MM.1S (cell line): ENCODE data around the gene CNGB1.

Experiments
- DNase-seq: peaks from one replicate; pipeline ENCODE4 v3.0.0-alpha.2; 2015
- H2AFZ ChIP-seq: fragments of 300-600 bp; sonication (generic); 2 replicates; pipeline ENCODE4 v1.6.0; 2016; ENCODE audit warnings: antibody characterized with exemption, low read length
- H3F3A ChIP-seq: fragments of 300-600 bp; sonication (generic); 2 replicates; pipeline ENCODE4 v1.6.1; 2016; ENCODE audit warnings: mild to moderate bottlenecking, antibody characterized with exemption, low read length, moderate library complexity, mixed read lengths; ENCODE audit not compliant: insufficient read depth
- H3K27ac ChIP-seq: fragments of 300-600 bp; sonication (generic); 2 replicates; pipeline ENCODE4 v1.5.1; 2016; ENCODE audit warnings: mild to moderate bottlenecking, low read length
- H3K27me3 ChIP-seq: fragments of 300-600 bp; sonication (generic); replicated peaks from 2 replicates; pipeline ENCODE4 v1.6.0; 2016; ENCODE audit warnings: low read length; ENCODE audit not compliant: insufficient read depth
- H3K36me3 ChIP-seq: fragments of 300-600 bp; sonication (generic); replicated peaks from 2 replicates; pipeline ENCODE4 v1.6.1; 2016; ENCODE audit warnings: mild to moderate bottlenecking, low read length, mixed read lengths; ENCODE audit not compliant: insufficient read depth
- H3K4me1 ChIP-seq: fragments of 300-600 bp; sonication (generic); 2 replicates; pipeline ENCODE4 v1.6.1; 2016; ENCODE audit warnings: low read length, mixed read lengths
- H3K4me2 ChIP-seq: fragments of 300-600 bp; sonication (generic); 2 replicates; pipeline ENCODE4 v1.6.0; 2016; ENCODE audit warnings: low read depth, low read length
- H3K4me3 ChIP-seq: fragments of 300-600 bp; sonication (generic); 2 replicates; pipeline ENCODE4 v1.5.1; 2016; ENCODE audit warnings: low read length, mixed read lengths
- H3K79me2 ChIP-seq: fragments of 300-600 bp; sonication (generic); 2 replicates; pipeline ENCODE4 v1.6.1; 2016; ENCODE audit warnings: mixed run types, low read length, mixed read lengths
- H3K9ac ChIP-seq: fragments of 300-600 bp; sonication (generic); 2 replicates; pipeline ENCODE4 v1.6.1; 2016; ENCODE audit warnings: low read length, mixed read lengths
- H3K9me2 ChIP-seq: fragments of 300-600 bp; sonication (generic); replicated peaks from 2 replicates; pipeline ENCODE4 v1.6.1; 2016; ENCODE audit warnings: mild to moderate bottlenecking, low read length, mixed read lengths; ENCODE audit not compliant: insufficient read depth
- H3K9me3 ChIP-seq: fragments of 300-600 bp; sonication (generic); replicated peaks from 2 replicates; pipeline ENCODE4 v1.6.1; 2016; ENCODE audit warnings: mild to moderate bottlenecking, low read length, mixed read lengths; ENCODE audit not compliant: insufficient read depth
- H4K20me1 ChIP-seq: fragments of 300-600 bp; sonication (generic); 2 replicates; pipeline ENCODE4 v1.6.1; 2016; ENCODE audit warnings: mild to moderate bottlenecking, low read length, moderate library complexity, mixed read lengths; ENCODE audit not compliant: insufficient read depth
- EZH2 ChIP-seq: fragments of 300-600 bp; sonication (generic); optimal IDR thresholded peaks from 2 replicates; pipeline ENCODE3; 2017; ENCODE audit warnings: low read depth, mild to moderate bottlenecking, antibody characterized with exemption, low read length, mixed read lengths
- EZH2phosphoT487 ChIP-seq: fragments of 300-600 bp; sonication (generic); IDR thresholded peaks from 2 replicates; pipeline ENCODE4 v1.6.1; 2018; ENCODE audit warnings: antibody characterized with exemption, low read length
- TF ChIP-seq, protein P1 (sequence below): fragments of 300-600 bp; sonication (generic); IDR thresholded peaks from 2 replicates; pipeline ENCODE4 v1.5.1; 2016; ENCODE audit warnings: antibody characterized with exemption, low read length, mixed read lengths

The CNGB1 gene

DNA sequence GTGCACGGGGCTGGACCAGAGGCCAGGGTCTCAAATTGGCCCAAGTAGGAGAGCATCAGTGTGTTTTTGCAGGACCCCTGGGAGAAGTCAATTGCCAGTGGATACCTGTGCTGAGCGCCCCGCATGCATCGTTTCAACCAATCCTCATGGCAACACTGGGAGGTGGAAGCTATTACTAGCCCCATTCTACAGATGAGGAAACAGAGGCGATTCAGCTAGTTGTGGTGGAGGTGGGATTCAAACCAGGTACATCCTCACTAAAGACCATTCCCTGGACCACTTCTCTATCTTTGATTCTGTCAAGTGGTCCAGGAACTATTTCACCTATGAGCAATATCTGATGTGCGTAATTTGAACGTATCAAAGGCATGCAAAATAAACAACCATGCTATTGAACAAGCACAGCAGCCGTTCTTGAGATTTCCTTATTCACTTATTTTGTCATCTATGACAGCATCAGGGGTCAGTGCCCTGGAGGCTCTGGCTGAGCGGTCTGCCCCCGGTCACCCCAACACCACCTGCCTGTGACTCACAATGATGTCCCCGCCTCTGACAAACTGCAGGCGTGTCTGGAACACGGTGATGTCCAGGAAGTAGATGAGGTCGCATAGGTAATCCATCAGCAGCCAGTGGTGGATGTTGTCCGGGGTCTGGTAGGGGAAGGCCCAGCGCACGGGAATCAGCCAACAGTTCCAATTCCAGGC, 54.0 kb downstream of the CNGB1 start:
- H3K9me2 ChIP-seq: no peaks in the 10 kb centered on the region
- H3K4me3 ChIP-seq: no peak overlapping the region
- no peak overlapping the region for H3K9ac ChIP-seq
- H3K27ac ChIP-seq: no peak overlapping the region
- no peaks in the 10 kb centered on the region; the same call in 1 of the 2 replicates for H3F3A ChIP-seq
- TF ChIP-seq, protein P1, sequence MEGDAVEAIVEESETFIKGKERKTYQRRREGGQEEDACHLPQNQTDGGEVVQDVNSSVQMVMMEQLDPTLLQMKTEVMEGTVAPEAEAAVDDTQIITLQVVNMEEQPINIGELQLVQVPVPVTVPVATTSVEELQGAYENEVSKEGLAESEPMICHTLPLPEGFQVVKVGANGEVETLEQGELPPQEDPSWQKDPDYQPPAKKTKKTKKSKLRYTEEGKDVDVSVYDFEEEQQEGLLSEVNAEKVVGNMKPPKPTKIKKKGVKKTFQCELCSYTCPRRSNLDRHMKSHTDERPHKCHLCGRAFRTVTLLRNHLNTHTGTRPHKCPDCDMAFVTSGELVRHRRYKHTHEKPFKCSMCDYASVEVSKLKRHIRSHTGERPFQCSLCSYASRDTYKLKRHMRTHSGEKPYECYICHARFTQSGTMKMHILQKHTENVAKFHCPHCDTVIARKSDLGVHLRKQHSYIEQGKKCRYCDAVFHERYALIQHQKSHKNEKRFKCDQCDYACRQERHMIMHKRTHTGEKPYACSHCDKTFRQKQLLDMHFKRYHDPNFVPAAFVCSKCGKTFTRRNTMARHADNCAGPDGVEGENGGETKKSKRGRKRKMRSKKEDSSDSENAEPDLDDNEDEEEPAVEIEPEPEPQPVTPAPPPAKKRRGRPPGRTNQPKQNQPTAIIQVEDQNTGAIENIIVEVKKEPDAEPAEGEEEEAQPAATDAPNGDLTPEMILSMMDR: no peak
- TF ChIP-seq EZH2 (no peak), EZH2phosphoT487 (no peak)
- no peak overlapping the region for H2AFZ ChIP-seq
- no peaks in the 10 kb centered on the region for H4K20me1 ChIP-seq
- H3K36me3 ChIP-seq: no peaks in the 10 kb centered on the region
- peaks cover 6% of the 10 kb centered on the region for H3K4me1 ChIP-seq
- no peaks in the 10 kb centered on the region for H3K9me3 ChIP-seq
- H3K4me2 ChIP-seq: no peak overlapping the region
- DNase-seq: no peak
- no peaks in the 10 kb centered on the region for H3K79me2 ChIP-seq
- H3K27me3 ChIP-seq: no peaks in the 10 kb centered on the region

DNA sequence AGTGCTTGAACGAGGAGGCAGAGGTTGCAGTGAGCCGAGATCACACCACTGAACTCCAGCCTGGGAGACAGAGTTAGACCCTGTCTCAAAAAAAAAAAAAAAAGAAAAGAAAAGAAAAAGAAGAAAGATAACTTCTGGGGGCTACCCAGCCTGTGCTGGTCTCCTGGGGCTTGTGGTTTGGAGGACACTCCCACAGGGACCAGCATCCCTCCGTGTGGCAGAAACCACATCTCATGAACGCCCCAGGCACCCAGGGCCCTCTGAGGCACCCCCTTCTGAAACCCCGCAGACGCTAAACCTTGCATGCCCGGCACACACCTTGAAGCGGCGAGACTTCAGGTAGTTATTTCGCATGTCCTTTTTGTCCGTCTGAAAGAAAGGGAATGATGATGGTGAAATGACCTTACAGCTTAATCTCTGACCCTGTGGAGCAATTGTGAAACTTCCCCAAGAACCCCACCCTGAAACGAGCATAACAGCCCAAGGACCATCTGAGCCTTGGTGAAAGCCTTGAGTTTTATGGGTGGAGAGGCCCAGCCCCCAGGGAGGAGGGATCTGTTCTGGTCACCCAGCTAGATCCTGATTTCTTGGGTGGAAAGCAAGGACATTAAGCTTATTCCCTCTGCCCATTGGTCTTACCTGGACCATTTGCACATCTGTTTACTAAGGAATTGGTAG, 55.0 kb downstream of the CNGB1 start:
- Histone ChIP-seq H3K27me3 (no peaks in the 10 kb centered on the region), H3F3A (no peaks in the 10 kb centered on the region; the same call in 1 of the 2 replicates), H2AFZ (no peak overlapping the region), H4K20me1 (no peaks in the 10 kb centered on the region), H3K4me2 (no peak overlapping the region), H3K36me3 (no peaks in the 10 kb centered on the region), H3K4me3 (no peak overlapping the region), H3K9me2 (no peaks in the 10 kb centered on the region), H3K4me1 (peaks cover 6% of the 10 kb centered on the region), H3K79me2 (no peaks in the 10 kb centered on the region), H3K27ac (no peak overlapping the region), H3K9me3 (no peaks in the 10 kb centered on the region), H3K9ac (no peak overlapping the region)
- DNase-seq: no peak
- TF ChIP-seq, protein P1: no peak
- TF ChIP-seq EZH2phosphoT487: no peak
- no peak for TF ChIP-seq EZH2

DNA sequence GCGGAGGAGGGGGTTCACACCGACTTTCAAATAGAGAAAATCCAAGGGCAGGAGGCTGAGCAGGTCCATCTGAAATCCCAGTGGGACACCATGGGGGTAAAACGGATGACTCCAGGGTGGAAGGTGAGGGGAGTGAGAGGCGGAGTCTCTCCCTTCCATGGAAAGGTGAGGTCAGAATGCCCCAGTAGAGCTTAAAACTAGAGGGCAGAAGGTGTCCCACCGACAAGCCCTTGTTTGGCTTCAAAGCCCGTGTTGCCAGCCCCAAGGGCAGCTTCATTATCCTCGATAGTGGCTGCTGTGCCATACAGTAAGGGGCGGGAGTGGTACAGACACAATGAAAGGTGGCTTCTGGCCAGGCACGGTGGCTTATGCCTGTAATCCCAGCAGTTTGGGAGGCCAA, 55.7 kb downstream of the CNGB1 start:
- no peaks in the 10 kb centered on the region for H3K79me2 ChIP-seq
- H3K9me3 ChIP-seq: no peaks in the 10 kb centered on the region
- no peak overlapping the region for H3K4me2 ChIP-seq
- no peak for DNase-seq
- H3K36me3 ChIP-seq: no peaks in the 10 kb centered on the region
- no peaks in the 10 kb centered on the region for H3F3A ChIP-seq
- no peak overlapping the region for H3K27ac ChIP-seq
- no peak for TF ChIP-seq EZH2phosphoT487
- H3K4me1 ChIP-seq: no peaks in the 10 kb centered on the region
- H3K9ac ChIP-seq: no peak overlapping the region
- no peak overlapping the region for H2AFZ ChIP-seq
- H3K27me3 ChIP-seq: no peaks in the 10 kb centered on the region
- no peaks in the 10 kb centered on the region for H3K9me2 ChIP-seq
- no peaks in the 10 kb centered on the region for H4K20me1 ChIP-seq
- no peak overlapping the region for H3K4me3 ChIP-seq
